GM21390 (cell line): ENCODE results near the gene ZSCAN21.

Source experiments
- ATAC-seq: cut with Tn5 transposase; IDR thresholded peaks from one replicate; pipeline ENCODE4 v1.9.1; 2021; ENCODE audit not compliant: unreplicated experiment

The ZSCAN21 gene

GRCh38 chr7:100072462-100072861 lies 22.9 kb downstream of the ZSCAN21 start:
- ATAC-seq: no peak

- no peak for ATAC-seq
These were observed 25.3 kb downstream of the ZSCAN21 start for GRCh38 chr7:100074841-100075240.

- ATAC-seq: no peak
These were observed 25.8 kb downstream of the ZSCAN21 start for GRCh38 chr7:100075418-100075817.

GRCh38 chr7:100077205-100077604 lies 27.6 kb downstream of the ZSCAN21 start:
- no peak for ATAC-seq

GRCh38 chr7:100079024-100079560 lies 29.5 kb downstream of the ZSCAN21 start:
- no peak for ATAC-seq

GRCh38 chr7:100080907-100081534 lies 31.4 kb downstream of the ZSCAN21 start:
- peak; percentile 25 for ATAC-seq

GRCh38 chr7:100081535-100082102 lies 32.0 kb downstream of the ZSCAN21 start, which contains the start of gene ZNF3:
ZNF3 (minus strand) TSS chr7:100081723; CDS start chr7:100077357, 4,366 bp downstream.
- peak; percentile 70 for ATAC-seq

GRCh38 chr7:100082978-100083377 lies 33.4 kb downstream of the ZSCAN21 start:
- no peak for ATAC-seq

GRCh38 chr7:100085515-100085914 lies 35.9 kb downstream of the ZSCAN21 start:
- ATAC-seq: no peak

GRCh38 chr7:100087055-100087750 lies 37.6 kb downstream of the ZSCAN21 start:
- no peak for ATAC-seq

GRCh38 chr7:100088095-100088620 lies 38.6 kb downstream of the ZSCAN21 start:
- ATAC-seq: no peak

GRCh38 chr7:100088621-100089457 lies 39.3 kb downstream of the ZSCAN21 start, which contains the start of gene COPS6:
COPS6 (plus strand) TSS chr7:100088969; CDS start chr7:100088991, 22 bp downstream.
- ATAC-seq: no peak

- ATAC-seq: no peak
These were observed 40.1 kb downstream of the ZSCAN21 start for GRCh38 chr7:100089458-100090196.

GRCh38 chr7:100090527-100091410 lies 41.2 kb downstream of the ZSCAN21 start:
- ATAC-seq: no peak

GRCh38 chr7:100091411-100092181 lies 42.0 kb downstream of the ZSCAN21 start:
- ATAC-seq: no peak

- ATAC-seq: no peak
These were observed 43.5 kb downstream of the ZSCAN21 start for GRCh38 chr7:100093054-100093453.

- ATAC-seq: no peak
These were observed 43.9 kb downstream of the ZSCAN21 start for GRCh38 chr7:100093498-100093897.

GRCh38 chr7:100093925-100094486 lies 44.4 kb downstream of the ZSCAN21 start:
- ATAC-seq: no peak
